Activated CD4-positive, alpha-beta T cell treated with anti-CD3 and anti-CD28 coated beads for 1 hour (primary cell): ENCODE measurements around the gene PNPLA7.
"Not testable (repeated sequence)": the region's sequence is repeated elsewhere in the genome, so short reads cannot be mapped to it uniquely, and the experiment has no call there.

Source experiments
- DNase-seq: peaks from one replicate; pipeline ENCODE4 v3.0.0-alpha.2; 2020

The PNPLA7 gene

GRCh38 chr9:137536594-137537131 is 13.5 kb downstream of the PNPLA7 start:
- not testable (repeated sequence) for DNase-seq

GRCh38 chr9:137535120-137535428 is 15.1 kb downstream of the PNPLA7 start:
- no peak for DNase-seq

- DNase-seq: no peak
Measured at GRCh38 chr9:137534256-137535119, 15.7 kb downstream of the PNPLA7 start.

GRCh38 chr9:137532891-137533468 is 17.2 kb downstream of the PNPLA7 start:
- not testable (repeated sequence) for DNase-seq

- DNase-seq: no peak
Measured at GRCh38 chr9:137531099-137531765, 19.0 kb downstream of the PNPLA7 start.

- DNase-seq: no peak
Measured at GRCh38 chr9:137530331-137530730, 19.9 kb downstream of the PNPLA7 start.

- DNase-seq: no peak
Measured at GRCh38 chr9:137524981-137525317, 25.3 kb downstream of the PNPLA7 start.

- no peak for DNase-seq
Measured at GRCh38 chr9:137524161-137524980, 25.8 kb downstream of the PNPLA7 start.

- DNase-seq: no peak
Measured at GRCh38 chr9:137522746-137523455, 27.3 kb downstream of the PNPLA7 start.

GRCh38 chr9:137521405-137521985 is 28.7 kb downstream of the PNPLA7 start:
- DNase-seq: no peak

- DNase-seq: no peak
Measured at GRCh38 chr9:137520614-137521404, 29.4 kb downstream of the PNPLA7 start.

GRCh38 chr9:137519553-137519952 is 30.6 kb downstream of the PNPLA7 start:
- no peak for DNase-seq

GRCh38 chr9:137518661-137519459 is 31.3 kb downstream of the PNPLA7 start:
- not testable (repeated sequence) for DNase-seq

- DNase-seq: no peak
Measured at GRCh38 chr9:137516144-137516917, 33.9 kb downstream of the PNPLA7 start.

GRCh38 chr9:137515338-137515724 is 34.9 kb downstream of the PNPLA7 start:
- no peak for DNase-seq

- DNase-seq: no peak
Measured at GRCh38 chr9:137514691-137515337, 35.4 kb downstream of the PNPLA7 start.

- DNase-seq: not testable (repeated sequence)
Measured at GRCh38 chr9:137513801-137514570, 36.2 kb downstream of the PNPLA7 start.

GRCh38 chr9:137513136-137513535 is 37.1 kb downstream of the PNPLA7 start:
- not testable (repeated sequence) for DNase-seq
